ENCODE results near the gene PTH1R.

The PTH1R gene

GRCh38 chr3:46952813-46953212 lies 75.3 kb downstream of the PTH1R start:
- DNase-seq = no peak
